WTC11 (cell line): ENCODE measurements around the gene ASCL3.

Experiments
- CTCF ChIP-seq: fragments of 200-600 bp; IDR thresholded peaks from 2 replicates; pipeline ENCODE4 v1.8.0; 2022; ENCODE audit warnings: antibody characterized with exemption
- E2F4 ChIP-seq: sonication (generic); formaldehyde crosslinking; IDR thresholded peaks from 2 replicates; pipeline ENCODE4 v1.8.1; 2022; ENCODE audit warnings: low read depth, mild to moderate bottlenecking, moderate library complexity, missing genetic modification reagents, borderline replicate concordance
- HMGXB4 ChIP-seq: sonication (generic); formaldehyde crosslinking; IDR thresholded peaks from 2 replicates; pipeline ENCODE4 v1.8.1; 2023; ENCODE audit warnings: mild to moderate bottlenecking, moderate library complexity, missing genetic modification reagents
- SMAD3 ChIP-seq: sonication (generic); formaldehyde crosslinking; IDR thresholded peaks from 2 replicates; pipeline ENCODE4 v1.8.0; 2022; ENCODE audit warnings: missing genetic modification reagents, mild to moderate bottlenecking, borderline replicate concordance

GRCh38 chr11:8927233-8927632 lies 15.6 kb downstream of the ASCL3 start:
- TF ChIP-seq CTCF (no peak), SMAD3 (CRISPR knock-in tag) (no peak), HMGXB4 (no peak), E2F4 (CRISPR knock-in tag) (no peak)
